ENCODE measurements around the gene FOXS1.

The FOXS1 gene

DNA sequence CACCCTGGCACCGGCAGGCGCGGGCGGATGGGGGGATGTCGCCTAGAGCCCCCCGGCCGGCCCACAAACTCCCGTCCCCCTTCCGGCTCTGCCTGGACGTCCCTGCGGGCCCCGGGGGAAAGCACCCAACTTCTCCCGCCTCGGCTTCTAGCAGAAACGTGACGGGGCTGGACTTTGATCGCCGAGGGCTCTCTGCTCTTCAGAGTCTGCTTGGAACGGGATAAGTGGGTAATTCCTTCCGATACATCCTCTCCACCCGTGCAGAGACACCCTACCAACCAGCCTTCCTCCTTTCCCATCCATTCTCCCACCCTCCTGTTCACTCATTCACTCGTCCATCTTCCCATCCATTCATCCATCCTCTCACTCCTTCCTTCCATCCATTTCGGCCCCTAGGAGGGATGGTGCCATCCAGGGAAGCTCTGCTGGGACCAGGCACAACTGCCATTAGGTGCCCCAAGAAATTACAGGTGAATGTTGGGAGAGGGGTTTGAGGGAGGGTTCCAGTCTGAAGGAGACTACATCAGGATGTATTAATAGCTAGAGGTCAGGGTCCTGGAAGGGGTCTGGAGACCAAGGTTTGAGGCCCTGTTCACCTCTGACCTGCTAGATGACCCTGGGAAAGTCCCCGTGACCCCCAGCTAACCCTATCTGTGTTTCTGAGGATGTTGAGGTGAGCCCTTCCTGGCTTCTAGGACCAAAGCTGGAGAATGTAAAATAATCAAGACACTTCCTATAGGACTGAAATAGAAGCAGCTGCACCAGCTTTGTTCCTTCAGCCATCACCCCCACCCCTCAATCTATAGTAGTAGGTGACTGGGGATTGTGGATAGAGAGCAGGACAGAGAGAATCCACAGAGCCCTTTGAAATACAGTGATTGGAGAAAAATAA is 25.6 kb upstream of the FOXS1 start:
- Histone ChIP-seq H3K27ac (replicated peaks) (no peak overlapping the region), H3K4me3 (replicated peaks; ENCODE audit: insufficient read depth, low read length) (no peak overlapping the region; the same call in 1 of the 2 replicates), H3K27me3 (ENCODE audit: insufficient read depth, poor library complexity, severe bottlenecking) (peaks cover 27% of the 10 kb centered on the region)
- no peak for DNase-seq (ENCODE audit: low read depth in 1 of 2, low spot score in 1 of 2)
- TF ChIP-seq, protein P1, sequence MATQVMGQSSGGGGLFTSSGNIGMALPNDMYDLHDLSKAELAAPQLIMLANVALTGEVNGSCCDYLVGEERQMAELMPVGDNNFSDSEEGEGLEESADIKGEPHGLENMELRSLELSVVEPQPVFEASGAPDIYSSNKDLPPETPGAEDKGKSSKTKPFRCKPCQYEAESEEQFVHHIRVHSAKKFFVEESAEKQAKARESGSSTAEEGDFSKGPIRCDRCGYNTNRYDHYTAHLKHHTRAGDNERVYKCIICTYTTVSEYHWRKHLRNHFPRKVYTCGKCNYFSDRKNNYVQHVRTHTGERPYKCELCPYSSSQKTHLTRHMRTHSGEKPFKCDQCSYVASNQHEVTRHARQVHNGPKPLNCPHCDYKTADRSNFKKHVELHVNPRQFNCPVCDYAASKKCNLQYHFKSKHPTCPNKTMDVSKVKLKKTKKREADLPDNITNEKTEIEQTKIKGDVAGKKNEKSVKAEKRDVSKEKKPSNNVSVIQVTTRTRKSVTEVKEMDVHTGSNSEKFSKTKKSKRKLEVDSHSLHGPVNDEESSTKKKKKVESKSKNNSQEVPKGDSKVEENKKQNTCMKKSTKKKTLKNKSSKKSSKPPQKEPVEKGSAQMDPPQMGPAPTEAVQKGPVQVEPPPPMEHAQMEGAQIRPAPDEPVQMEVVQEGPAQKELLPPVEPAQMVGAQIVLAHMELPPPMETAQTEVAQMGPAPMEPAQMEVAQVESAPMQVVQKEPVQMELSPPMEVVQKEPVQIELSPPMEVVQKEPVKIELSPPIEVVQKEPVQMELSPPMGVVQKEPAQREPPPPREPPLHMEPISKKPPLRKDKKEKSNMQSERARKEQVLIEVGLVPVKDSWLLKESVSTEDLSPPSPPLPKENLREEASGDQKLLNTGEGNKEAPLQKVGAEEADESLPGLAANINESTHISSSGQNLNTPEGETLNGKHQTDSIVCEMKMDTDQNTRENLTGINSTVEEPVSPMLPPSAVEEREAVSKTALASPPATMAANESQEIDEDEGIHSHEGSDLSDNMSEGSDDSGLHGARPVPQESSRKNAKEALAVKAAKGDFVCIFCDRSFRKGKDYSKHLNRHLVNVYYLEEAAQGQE (IDR thresholded peaks at IDR 0.05; ENCODE audit: insufficient replicate concordance, low read depth), result no peak
- no peak for TF ChIP-seq GABPA (IDR thresholded peaks at IDR 0.05; ENCODE audit: low read depth)

GRCh38 chr20:31869942-31870725 is 24.7 kb upstream of the FOXS1 start, which contains the start of the genes DUSP15 and TTLL9:
Gene DUSP15 (minus strand): TSS chr20:31870527. CDS start chr20:31870337, 190 bp downstream.
Gene TTLL9 (plus strand): TSS chr20:31870634. CDS start chr20:31871127, 493 bp downstream.
- Histone ChIP-seq H3K27me3 (ENCODE audit: insufficient read depth, poor library complexity, severe bottlenecking) (peaks cover 27% of the 10 kb centered on the region), H3K27ac (replicated peaks) (no peak within 1 kb of the TSS), H3K4me3 (replicated peaks; ENCODE audit: insufficient read depth, low read length) (peak within 1 kb of the TSS; percentile 19; the same call in 1 of the 2 replicates)
- DNase-seq (ENCODE audit: low read depth in 1 of 2, low spot score in 1 of 2), result no peak
- TF ChIP-seq POLR2AphosphoS5 (IDR thresholded peaks at IDR 0.05; ENCODE audit: low read depth), result no peak
- TF ChIP-seq SPI1 (IDR thresholded peaks at IDR 0.05; ENCODE audit: borderline replicate concordance, low read depth), result no peak
- TF ChIP-seq CTCF (IDR thresholded peaks at IDR 0.05; ENCODE audit: insufficient read depth, low read length), result no peak
- TF ChIP-seq, protein P1 (IDR thresholded peaks at IDR 0.05; ENCODE audit: insufficient replicate concordance, low read depth), result no peak
- TF ChIP-seq GABPA (IDR thresholded peaks at IDR 0.05; ENCODE audit: low read depth), result no peak

DNA sequence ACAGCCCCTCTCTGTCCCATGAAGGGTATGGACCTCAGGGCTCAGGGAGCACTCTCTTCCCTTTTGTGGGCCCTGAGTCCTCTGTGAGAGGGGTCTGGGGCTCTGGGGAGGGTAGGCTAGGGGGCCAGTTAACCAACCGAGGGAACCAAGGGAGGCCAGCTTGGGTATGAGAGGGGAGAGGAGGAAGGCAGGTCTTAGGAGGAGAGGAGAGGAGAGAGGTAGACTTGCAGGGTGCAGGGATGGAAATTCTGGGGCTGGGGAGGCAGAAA is 24.2 kb upstream of the FOXS1 start:
- TF ChIP-seq, protein P1 (IDR thresholded peaks at IDR 0.05; ENCODE audit: insufficient replicate concordance, low read depth), result no peak
- TF ChIP-seq GABPA (IDR thresholded peaks at IDR 0.05; ENCODE audit: low read depth), result no peak
- no peak for TF ChIP-seq CTCF (IDR thresholded peaks at IDR 0.05; ENCODE audit: insufficient read depth, low read length)
- TF ChIP-seq POLR2AphosphoS5 (IDR thresholded peaks at IDR 0.05; ENCODE audit: low read depth), result no peak
- TF ChIP-seq SPI1 (IDR thresholded peaks at IDR 0.05; ENCODE audit: borderline replicate concordance, low read depth), result no peak
- no peak for DNase-seq (ENCODE audit: low read depth in 1 of 2, low spot score in 1 of 2)
- H3K27me3 ChIP-seq (ENCODE audit: insufficient read depth, poor library complexity, severe bottlenecking), result peaks cover 27% of the 10 kb centered on the region
- H3K4me3 ChIP-seq (replicated peaks; ENCODE audit: insufficient read depth, low read length), result no peak overlapping the region
- no peak overlapping the region for H3K27ac ChIP-seq (replicated peaks)
